Fibroblast of the aortic adventitia (primary cell): ENCODE measurements around the gene IDH3G. TPM values are rescaled to one million over a fixed set of nuclear protein-coding genes. Genes with fewer than 3 reads are reported as not detected.

Experiments
- DNase-seq: peaks from one replicate; pipeline ENCODE4 v3.0.0-alpha.2; 2010; ENCODE audit warnings: low read depth
- H3K4me3 ChIP-seq: 2 replicates; pipeline ENCODE4 v1.5.1; 2011; ENCODE audit warnings: low read depth, mild to moderate bottlenecking, control low read depth, low read length, moderate library complexity
- CTCF ChIP-seq: IDR thresholded peaks from 2 replicates; pipeline ENCODE4 v1.5.1; 2011; ENCODE audit warnings: mild to moderate bottlenecking, low read length, control low read depth, inconsistent platforms; ENCODE audit not compliant: insufficient read depth
- total RNA-seq: library from RNA; depleted of rRNA; stranded (reverse); fragments of >200 nt; gene quantifications from 2 replicates; pipeline ENCODE4 v1.2.3, GENCODE V29; 2012; ENCODE audit warnings: low replicate concordance

The IDH3G gene
- total RNA-seq, 1 donor = 46.0 TPM

- no peak overlapping the region for H3K4me3 ChIP-seq
- DNase-seq = no peak
- TF ChIP-seq CTCF = no peak
These were observed 11.3 kb upstream of the IDH3G start for GRCh38 chrX:153805436-153805835.

GRCh38 chrX:153804621-153805020, 10.4 kb upstream of the IDH3G start:
- TF ChIP-seq CTCF = no peak
- H3K4me3 ChIP-seq = no peak overlapping the region
- DNase-seq = no peak

- DNase-seq = no peak
These were observed 10.0 kb upstream of the IDH3G start for GRCh38 chrX:153804100-153804595.

GRCh38 chrX:153803211-153804099, 9.3 kb upstream of the IDH3G start:
- H3K4me3 ChIP-seq = no peak overlapping the region
- TF ChIP-seq CTCF = no peak
- no peak for DNase-seq

More at GRCh38 chrX:153804100-153804595, 10.0 kb upstream of the IDH3G start:
- TF ChIP-seq CTCF = no peak
- H3K4me3 ChIP-seq = no peak overlapping the region

- no peak overlapping the region for H3K4me3 ChIP-seq
- DNase-seq = no peak
- TF ChIP-seq CTCF = no peak
These were observed 8.4 kb upstream of the IDH3G start for GRCh38 chrX:153802513-153803045.

GRCh38 chrX:153801669-153802068, 7.5 kb upstream of the IDH3G start:
- no peak for TF ChIP-seq CTCF
- no peak overlapping the region for H3K4me3 ChIP-seq
- DNase-seq = no peak
